HG02571 (cell line): ENCODE measurements around the gene CCDC148.

Experiments used
- ATAC-seq: cut with Tn5 transposase; IDR thresholded peaks from one replicate; pipeline ENCODE4 v1.9.1; 2021; ENCODE audit warnings: mild to moderate bottlenecking, moderate library complexity; ENCODE audit not compliant: unreplicated experiment

The CCDC148 gene

GRCh38 chr2:158131483-158131912 lies 325.1 kb downstream of the CCDC148 start:
- ATAC-seq, result no peak

- ATAC-seq, result no peak
Measured at GRCh38 chr2:158130832-158131473, 325.6 kb downstream of the CCDC148 start.

GRCh38 chr2:158129037-158129436 lies 327.5 kb downstream of the CCDC148 start:
- no peak for ATAC-seq

- ATAC-seq, result no peak
Measured at GRCh38 chr2:158128168-158128973, 328.2 kb downstream of the CCDC148 start.

GRCh38 chr2:158127380-158127804 lies 329.2 kb downstream of the CCDC148 start:
- ATAC-seq, result no peak

- no peak for ATAC-seq
Measured at GRCh38 chr2:158125756-158126498, 330.6 kb downstream of the CCDC148 start.

GRCh38 chr2:158124896-158125295 lies 331.7 kb downstream of the CCDC148 start:
- ATAC-seq, result no peak
